KMS-11 (cell line): Measurements from ENCODE around the gene CACNA1I.

Experiments used
- H2AFZ ChIP-seq: fragments of 200-600 bp; sonication (generic); 2 replicates; pipeline ENCODE4 v1.6.1; 2016; ENCODE audit warnings: antibody characterized with exemption, mixed run types, low read depth
- H3K27ac ChIP-seq: fragments of 200-600 bp; sonication (generic); 2 replicates; pipeline ENCODE4 v1.6.1; 2016; ENCODE audit warnings: mild to moderate bottlenecking, mixed run types
- H3K27me3 ChIP-seq: fragments of 200-600 bp; sonication (generic); 2 replicates; pipeline ENCODE4 v1.6.1; 2017; ENCODE audit warnings: mild to moderate bottlenecking, low read depth, mixed run types, moderate library complexity; ENCODE audit not compliant: insufficient read depth
- H3K36me3 ChIP-seq: fragments of 200-600 bp; sonication (generic); 2 replicates; pipeline ENCODE4 v1.6.1; 2017; ENCODE audit warnings: mild to moderate bottlenecking, mixed run types; ENCODE audit not compliant: insufficient read depth
- H3K4me1 ChIP-seq: fragments of 200-600 bp; sonication (generic); 2 replicates; pipeline ENCODE4 v1.6.1; 2016; ENCODE audit warnings: mild to moderate bottlenecking, low read depth, mixed run types; ENCODE audit not compliant: poor library complexity, severe bottlenecking
- H3K4me2 ChIP-seq: fragments of 200-600 bp; sonication (generic); 2 replicates; pipeline ENCODE4 v1.7.0; 2016; ENCODE audit warnings: mild to moderate bottlenecking, mixed run types
- H3K4me3 ChIP-seq: fragments of 200-600 bp; sonication (generic); IDR thresholded peaks from 2 replicates; pipeline ENCODE4 v1.6.1; 2017; ENCODE audit warnings: low read depth, low read length, mixed read lengths; ENCODE audit not compliant: insufficient read depth
- H3K79me2 ChIP-seq: fragments of 200-600 bp; sonication (generic); 2 replicates; pipeline ENCODE4 v1.6.1; 2016; ENCODE audit warnings: low read depth, mixed run types; ENCODE audit not compliant: insufficient read depth
- H3K9ac ChIP-seq: fragments of 200-600 bp; sonication (generic); 2 replicates; pipeline ENCODE4 v1.6.1; 2016; ENCODE audit warnings: mild to moderate bottlenecking, mixed run types
- H4K20me1 ChIP-seq: fragments of 200-600 bp; sonication (generic); 2 replicates; pipeline ENCODE4 v1.6.1; 2016; ENCODE audit warnings: mild to moderate bottlenecking, mixed run types; ENCODE audit not compliant: insufficient read depth
- TF ChIP-seq, protein P1 (sequence below): fragments of 200-600 bp; sonication (generic); conservative IDR thresholded peaks from 2 replicates; pipeline ENCODE4 v1.6.1; 2017; ENCODE audit warnings: low read depth, mild to moderate bottlenecking, antibody characterized with exemption, low read length, moderate library complexity, mixed read lengths

The CACNA1I gene

DNA sequence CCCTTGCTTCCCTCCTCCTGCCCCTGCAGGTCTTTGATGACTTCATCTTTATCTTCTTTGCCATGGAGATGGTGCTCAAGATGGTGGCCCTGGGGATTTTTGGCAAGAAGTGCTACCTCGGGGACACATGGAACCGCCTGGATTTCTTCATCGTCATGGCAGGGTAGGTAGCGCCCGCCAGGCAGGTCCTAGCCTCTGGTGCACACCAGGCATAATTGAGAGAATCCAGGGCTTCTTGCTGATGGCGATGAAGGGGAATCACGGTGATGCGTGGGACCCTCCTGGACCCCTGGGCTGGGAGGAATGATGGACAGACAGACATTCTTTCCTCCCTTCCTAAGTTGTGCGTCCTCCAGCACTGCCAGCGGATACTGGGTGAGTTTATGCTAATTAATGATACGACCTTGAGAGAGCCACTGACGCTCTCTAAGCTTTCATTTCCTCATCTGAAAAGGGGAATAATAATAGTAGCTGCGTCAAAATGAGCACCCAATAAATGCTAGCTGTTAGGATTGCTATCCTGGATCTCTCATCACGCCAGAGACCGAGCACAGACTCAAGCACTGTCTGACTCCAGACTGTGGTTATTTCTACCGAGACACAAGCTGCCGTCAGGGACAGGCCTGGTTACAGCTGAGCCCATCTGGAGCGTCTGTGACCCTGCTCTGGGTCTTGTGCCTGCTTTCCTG is 30.1 kb downstream of the CACNA1I start:
- Histone ChIP-seq H3K79me2 (no peaks in the 10 kb centered on the region), H3K27ac (no peak overlapping the region), H3K4me1 (no peaks in the 10 kb centered on the region), H3K36me3 (no peaks in the 10 kb centered on the region), H3K9ac (no peak overlapping the region), H3K4me2 (no peak overlapping the region), H4K20me1 (no peaks in the 10 kb centered on the region), H2AFZ (no peak overlapping the region), H3K27me3 (peaks cover 63% of the 10 kb centered on the region), H3K4me3 (no peak overlapping the region)
- TF ChIP-seq, protein P1, sequence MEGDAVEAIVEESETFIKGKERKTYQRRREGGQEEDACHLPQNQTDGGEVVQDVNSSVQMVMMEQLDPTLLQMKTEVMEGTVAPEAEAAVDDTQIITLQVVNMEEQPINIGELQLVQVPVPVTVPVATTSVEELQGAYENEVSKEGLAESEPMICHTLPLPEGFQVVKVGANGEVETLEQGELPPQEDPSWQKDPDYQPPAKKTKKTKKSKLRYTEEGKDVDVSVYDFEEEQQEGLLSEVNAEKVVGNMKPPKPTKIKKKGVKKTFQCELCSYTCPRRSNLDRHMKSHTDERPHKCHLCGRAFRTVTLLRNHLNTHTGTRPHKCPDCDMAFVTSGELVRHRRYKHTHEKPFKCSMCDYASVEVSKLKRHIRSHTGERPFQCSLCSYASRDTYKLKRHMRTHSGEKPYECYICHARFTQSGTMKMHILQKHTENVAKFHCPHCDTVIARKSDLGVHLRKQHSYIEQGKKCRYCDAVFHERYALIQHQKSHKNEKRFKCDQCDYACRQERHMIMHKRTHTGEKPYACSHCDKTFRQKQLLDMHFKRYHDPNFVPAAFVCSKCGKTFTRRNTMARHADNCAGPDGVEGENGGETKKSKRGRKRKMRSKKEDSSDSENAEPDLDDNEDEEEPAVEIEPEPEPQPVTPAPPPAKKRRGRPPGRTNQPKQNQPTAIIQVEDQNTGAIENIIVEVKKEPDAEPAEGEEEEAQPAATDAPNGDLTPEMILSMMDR = no peak

DNA sequence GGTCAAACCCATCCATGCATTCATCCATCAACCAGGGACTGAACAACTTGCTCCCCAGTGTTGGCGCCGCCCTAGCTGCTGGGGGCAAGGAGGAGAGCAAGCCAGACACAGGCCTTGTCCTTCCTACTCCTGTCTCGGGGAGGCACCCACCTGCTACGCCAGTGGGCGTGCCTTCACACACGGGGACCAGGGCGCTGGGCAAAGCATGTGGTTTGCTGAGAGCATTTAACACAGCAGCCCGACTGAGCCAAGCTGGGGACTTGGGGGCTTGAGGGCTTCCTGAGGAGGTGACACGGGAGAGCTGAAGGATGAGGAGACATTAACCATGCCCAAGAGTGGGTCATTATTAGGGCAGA is 30.6 kb downstream of the CACNA1I start:
- Histone ChIP-seq H4K20me1 (no peaks in the 10 kb centered on the region), H3K36me3 (no peaks in the 10 kb centered on the region), H3K4me2 (no peak overlapping the region), H3K4me1 (no peaks in the 10 kb centered on the region), H3K79me2 (no peaks in the 10 kb centered on the region), H2AFZ (no peak overlapping the region), H3K4me3 (no peak overlapping the region), H3K27me3 (peaks cover 66% of the 10 kb centered on the region), H3K9ac (no peak overlapping the region), H3K27ac (no peak overlapping the region)
- TF ChIP-seq, protein P1 = no peak

DNA sequence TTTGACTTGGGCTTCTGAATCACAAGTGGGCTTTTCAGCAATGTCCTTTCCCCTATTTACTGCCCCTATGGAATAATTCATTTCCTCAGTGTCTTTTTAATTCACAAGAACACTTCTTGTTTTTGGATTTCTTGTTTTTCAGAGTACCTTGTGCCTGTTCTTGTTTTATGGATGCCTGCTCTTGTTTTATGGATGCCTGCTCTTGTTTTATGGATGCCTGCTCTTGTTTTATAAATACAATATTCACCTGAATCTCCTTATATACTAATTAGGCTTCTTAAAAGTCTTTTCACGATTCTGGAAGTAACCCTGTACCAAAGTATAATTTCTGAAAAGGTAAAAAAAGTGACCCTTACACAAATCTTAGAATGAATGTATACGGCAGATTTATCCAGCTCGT is 32.8 kb downstream of the CACNA1I start:
- H3K27ac ChIP-seq = no peak overlapping the region
- no peak overlapping the region for H2AFZ ChIP-seq
- TF ChIP-seq, protein P1 = no peak
- no peaks in the 10 kb centered on the region for H4K20me1 ChIP-seq
- H3K4me2 ChIP-seq = no peak overlapping the region
- no peaks in the 10 kb centered on the region for H3K4me1 ChIP-seq
- no peak overlapping the region for H3K9ac ChIP-seq
- H3K79me2 ChIP-seq = no peaks in the 10 kb centered on the region
- no peak overlapping the region for H3K4me3 ChIP-seq
- no peaks in the 10 kb centered on the region for H3K36me3 ChIP-seq
- peaks cover 74% of the 10 kb centered on the region for H3K27me3 ChIP-seq

DNA sequence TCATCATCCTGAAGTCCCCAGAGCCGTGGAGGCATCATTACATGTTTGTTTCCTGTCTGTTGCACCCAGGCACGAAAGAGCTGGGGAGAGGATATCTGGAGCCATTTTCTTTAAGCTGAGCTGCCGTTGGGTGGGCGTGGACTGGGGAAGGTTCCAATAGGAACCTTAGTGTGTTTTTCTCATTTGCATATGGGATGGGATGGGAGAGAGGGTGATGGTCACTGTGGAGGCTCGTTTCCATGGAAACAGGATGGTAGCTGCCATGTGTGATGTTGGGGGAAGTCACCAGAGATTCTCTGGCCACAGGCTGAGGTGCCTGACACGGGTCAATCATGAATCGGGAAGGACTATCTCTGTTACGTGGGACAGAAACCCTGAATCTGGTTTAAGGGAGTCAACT is 39.7 kb downstream of the CACNA1I start:
- H3K27me3 ChIP-seq = peaks cover 85% of the 10 kb centered on the region
- no peaks in the 10 kb centered on the region for H4K20me1 ChIP-seq
- H3K4me2 ChIP-seq = no peak overlapping the region
- no peaks in the 10 kb centered on the region for H3K36me3 ChIP-seq
- H2AFZ ChIP-seq = no peak overlapping the region
- TF ChIP-seq, protein P1 = no peak
- H3K9ac ChIP-seq = no peak overlapping the region
- H3K4me3 ChIP-seq = no peak overlapping the region
- H3K27ac ChIP-seq = no peak overlapping the region
- H3K79me2 ChIP-seq = no peaks in the 10 kb centered on the region
- no peaks in the 10 kb centered on the region for H3K4me1 ChIP-seq
